GM18870 (cell line): ENCODE results near the gene GCN1.
"Not testable (repeated sequence)": the region's sequence is repeated elsewhere in the genome, so short reads cannot be mapped to it uniquely, and the experiment has no call there.

ENCODE experiments used
- ATAC-seq: cut with Tn5 transposase; IDR thresholded peaks from one replicate; pipeline ENCODE4 v1.9.1; 2021; ENCODE audit warnings: moderate library complexity; ENCODE audit not compliant: unreplicated experiment

GCN1 gene

DNA sequence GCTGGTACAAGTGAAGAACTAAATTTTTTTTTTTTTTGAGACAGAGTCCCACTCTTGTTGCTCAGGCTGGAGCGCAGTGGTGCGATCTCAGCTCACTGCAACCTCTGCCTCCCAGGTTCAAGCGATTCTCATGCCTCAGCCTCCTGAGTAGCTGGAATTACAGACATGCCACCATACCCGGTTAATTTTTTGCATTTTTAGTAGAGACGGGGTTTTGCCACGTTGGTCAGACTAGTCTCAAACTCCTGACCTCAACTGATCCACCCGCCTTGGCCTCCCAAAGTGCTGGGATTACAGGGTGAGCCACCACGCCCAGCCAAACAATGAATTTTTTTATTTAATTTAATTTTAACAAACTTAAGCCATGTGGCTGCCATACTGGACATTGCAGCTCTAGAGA, 1.2 kb downstream of the GCN1 start:
- not testable (repeated sequence) for ATAC-seq

DNA sequence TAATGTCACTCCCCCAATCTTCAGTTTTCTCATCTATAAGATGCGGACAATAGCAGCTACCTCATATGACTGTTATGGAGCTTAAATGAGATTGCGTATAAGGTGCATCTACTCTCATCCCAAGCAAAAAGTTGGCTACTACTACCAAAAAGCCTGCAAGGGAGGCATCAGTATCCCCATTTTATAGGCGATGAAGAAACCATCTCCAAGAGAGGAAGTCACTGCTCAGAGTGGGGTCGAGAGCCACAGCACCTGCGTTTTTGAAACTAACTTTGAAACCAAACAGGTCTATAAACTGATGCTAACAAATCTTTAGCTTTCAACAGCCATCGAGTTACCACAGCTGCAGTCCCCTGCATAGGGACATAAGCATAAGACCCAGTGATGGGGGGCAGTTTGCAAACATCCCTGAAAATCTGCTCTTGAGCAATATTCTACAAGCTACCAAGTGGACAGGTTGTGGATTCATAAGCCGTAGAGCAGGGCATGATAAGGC, 3.5 kb downstream of the GCN1 start:
- no peak for ATAC-seq

DNA sequence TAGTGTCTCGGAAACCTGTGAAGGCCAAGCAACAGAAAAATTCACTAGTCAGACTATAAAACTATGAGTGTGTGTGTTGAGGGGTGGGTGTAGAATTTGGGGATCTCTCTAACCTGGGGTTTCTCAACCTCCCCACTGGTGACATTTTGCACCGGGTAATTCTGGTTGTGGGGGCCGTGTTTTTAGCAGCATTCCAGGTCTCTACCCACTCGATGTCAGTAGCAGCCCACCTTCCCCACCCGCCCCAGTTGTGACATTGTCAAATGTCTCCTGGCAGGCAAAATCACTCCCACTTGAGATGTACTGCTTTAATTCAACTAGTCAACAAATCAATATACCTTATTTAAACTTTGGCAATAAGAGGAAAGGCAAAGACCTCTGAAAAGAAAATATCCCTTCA, 4.1 kb downstream of the GCN1 start:
- no peak for ATAC-seq

DNA sequence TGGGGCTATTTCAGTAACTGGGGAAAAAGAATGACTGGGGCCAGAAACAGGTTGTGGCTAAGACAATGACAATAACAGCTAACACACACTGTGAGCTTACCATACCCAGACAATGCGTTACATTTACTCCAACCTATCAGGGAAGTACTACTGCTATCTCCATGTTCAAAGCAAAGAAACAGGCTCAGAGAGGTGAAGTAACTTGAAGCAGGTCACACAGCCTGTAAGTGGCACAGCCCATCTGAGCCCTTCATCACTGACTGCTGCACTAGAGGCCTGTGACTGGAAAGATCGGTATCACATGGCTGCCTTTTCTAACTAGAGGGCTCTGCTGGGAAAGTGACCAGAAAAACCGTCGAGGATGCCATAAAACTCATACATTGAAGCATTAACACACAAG, 7.9 kb downstream of the GCN1 start:
- no peak for ATAC-seq

DNA sequence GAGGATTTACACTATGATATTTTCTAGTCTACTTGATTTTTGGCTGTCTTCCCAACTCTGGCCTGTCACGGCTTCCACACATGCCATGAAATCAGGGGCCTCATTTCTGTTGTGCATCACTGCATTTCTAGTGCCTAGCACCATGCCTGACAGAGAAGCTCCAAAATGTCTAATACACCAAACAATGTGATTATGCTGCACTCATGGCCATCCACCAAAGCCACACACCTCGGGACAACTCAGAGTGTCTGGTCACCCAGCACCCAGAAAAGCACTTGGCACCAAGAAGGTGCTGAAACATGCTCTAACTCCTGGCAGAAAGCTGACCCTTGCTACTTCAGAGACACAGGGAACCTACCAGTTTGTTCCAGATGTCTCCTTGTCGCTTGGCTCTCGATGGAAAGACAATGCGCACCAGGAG, 11.3 kb downstream of the GCN1 start:
- no peak for ATAC-seq

DNA sequence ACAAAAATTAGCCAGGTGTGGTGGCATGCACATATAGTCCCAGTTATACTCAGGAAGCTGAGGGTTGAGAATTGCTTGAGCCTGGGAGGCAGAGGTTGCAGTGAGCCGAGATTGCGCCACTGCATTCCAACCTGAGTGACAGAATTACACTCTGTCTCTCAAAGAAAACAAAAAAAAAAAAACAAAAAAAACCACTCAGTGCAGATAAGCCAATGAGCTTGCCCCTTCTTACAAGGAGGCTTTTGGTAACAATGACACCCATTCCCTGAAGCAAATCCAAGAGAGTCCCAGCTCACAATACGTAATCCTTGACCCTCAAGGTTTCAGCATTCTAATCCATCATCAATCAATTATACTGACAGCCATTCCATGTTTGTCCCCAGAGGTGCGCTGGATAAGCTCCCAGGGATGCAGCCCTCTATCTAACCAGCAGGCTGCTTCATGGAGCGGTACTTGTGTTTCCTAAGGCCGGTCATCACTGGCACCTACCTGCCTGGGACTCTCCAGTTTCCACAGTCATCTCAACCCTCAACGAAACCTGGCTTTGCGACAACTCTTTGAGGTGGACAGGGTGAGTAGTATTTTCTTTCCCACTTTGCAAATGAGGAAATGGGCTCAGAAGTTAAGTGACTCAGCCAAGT, 12.4 kb downstream of the GCN1 start:
- ATAC-seq, result no peak

DNA sequence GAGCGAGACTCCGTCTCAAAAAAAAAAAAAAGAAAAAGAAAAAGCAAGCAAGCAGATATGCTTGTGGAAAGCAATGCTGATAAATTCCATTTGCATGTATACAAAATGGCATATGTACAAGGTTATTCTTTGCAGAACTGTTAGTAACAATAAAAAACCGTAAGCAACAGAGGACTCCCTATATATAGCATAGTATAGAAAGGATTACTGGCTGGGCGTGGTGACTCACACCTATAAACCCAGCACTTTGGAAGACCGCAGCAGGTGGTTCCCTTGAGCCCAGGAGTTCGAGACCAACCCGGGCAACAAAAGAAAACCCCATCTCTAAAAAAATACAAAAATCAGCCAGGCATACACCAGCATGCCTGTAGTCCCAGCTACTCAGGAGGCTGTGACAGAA, 13.5 kb downstream of the GCN1 start:
- no peak for ATAC-seq

DNA sequence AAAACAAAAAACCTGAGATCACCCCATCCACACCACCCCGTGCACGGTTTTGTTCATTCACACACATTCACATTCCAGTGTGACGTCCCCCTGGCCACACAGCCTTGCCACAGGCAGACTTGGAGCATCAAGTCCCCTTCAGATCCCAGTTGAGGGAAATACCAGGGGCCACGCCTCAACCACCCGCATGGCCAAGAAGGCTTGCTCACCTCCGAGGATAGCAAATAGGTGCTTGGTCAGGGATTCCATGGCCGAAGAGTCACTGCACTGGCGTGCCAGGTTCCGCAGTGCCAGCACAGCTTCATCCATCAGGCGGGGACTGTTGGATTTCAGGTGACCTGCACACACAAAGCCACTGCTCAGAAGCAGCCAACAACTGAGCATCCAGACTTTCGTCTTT, 19.0 kb downstream of the GCN1 start:
- ATAC-seq, result no peak

DNA sequence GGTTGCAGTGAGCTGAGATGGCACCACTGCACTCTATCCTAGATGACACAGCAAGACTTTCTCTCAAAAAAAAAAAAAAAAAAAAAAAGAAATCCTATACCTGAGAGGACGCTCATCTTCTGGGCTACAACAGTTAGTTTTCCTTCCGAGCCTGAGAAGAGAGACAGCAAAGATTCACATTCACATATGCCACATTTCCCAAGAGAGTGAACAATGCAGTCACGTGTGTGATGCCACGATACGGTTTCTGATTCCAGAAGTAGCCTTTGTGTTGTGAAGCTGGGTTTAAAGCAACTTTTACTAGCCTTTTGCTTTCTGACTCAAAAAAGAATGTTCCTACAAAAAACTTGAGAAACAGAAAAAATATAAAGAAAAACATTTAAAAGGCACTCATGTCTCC, 19.5 kb downstream of the GCN1 start:
- no peak for ATAC-seq

DNA sequence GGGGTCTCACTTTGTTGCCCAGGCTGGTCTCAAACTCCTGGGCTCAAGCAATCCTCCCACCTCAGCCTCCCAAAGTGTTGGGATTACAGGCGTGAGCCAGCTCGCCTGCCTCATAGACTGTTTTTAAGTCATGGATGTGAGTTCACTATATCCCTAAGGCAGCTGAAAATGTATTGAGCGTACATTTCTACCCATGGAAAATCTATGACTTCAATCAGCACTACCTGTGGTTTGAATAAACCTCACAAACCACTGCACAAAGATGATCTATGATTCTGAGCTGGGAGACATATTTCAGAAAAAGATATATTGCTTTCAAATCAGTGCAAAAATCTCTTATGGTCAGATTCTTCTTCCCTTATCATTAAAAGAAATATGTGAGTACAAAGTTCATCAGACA, 22.5 kb downstream of the GCN1 start:
- ATAC-seq, result no peak

DNA sequence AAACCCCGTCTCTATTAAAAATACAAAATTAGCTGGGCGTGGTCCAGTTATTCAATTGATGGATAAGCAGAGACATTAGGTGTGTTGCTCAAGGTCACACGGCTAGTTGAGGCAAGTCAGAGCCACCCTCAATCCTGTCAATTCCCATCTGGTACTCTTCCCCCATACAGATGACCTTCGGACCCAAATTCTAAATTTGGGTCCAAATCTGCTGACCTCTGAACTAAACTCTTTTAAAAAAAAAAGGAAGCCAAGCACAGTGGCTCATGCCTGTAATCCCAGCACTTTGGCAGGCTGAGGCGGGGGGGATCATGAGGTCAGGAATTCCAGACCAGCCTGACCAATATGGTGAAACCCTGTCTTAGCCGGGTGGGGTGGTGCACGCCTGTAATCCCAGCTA, 23.9 kb downstream of the GCN1 start:
- ATAC-seq, result no peak

DNA sequence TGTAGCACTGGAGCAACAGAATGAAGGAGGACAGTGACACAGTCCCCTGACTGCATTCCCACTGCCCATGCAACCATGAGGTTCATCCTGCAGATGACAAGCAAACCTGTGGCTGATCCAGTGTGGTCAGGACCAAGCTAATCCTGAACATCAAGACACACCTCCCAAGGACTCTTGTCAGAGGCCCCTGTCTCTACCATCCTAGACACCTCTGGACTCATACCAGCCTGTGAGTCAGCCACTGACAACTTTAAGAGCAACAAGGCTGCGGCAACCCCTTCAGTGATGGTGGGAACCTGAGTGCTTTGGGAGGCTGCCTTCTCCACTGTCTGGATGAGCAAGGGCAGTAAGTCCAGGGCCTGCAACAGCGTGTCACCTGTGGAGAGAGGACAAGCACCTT, 24.6 kb downstream of the GCN1 start:
- no peak for ATAC-seq

DNA sequence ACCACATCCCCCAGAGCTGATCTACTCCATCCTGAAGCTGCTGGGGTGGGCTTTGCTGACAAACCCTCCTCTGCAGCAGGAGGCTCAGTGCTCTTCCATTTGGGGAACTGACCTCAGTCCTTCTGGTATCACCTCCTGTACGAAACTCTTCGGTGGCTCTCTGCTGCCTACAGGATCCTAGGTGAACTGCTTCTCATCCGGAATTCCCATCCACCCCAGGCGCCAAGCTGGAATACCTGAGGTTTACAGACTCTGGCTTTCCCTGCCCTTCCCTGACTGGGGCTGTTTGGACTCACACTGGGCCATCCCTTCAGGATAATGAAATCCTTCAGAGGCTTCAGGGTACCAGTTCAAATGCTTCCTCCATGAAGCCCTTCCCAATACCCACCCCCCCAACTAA, 26.2 kb downstream of the GCN1 start:
- no peak for ATAC-seq

DNA sequence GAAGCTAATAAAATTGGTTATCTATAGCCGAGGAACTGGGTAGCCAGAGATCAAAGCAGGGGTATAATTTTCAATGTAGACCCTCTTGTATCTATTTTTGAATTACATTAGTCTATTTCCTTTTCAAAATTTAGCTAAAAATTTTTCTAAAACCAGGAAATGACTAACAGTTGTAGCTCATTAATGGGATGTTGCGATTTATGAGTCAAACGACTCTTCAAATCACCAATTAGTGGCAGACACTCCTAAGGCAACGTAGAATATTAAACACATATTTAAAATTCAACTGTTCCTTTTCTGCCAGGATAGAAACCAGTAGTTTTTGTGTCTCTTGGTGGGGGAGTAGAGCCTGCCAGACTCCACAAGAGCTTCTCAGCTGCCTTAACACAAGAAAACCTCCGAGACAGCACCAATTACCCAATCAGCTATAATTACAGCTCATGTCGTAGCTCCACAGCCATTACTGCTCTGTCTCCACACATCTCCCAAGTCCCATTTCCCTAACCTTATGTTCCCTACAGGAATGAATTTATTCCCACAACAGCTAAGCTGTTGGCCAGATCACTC, 26.9 kb downstream of the GCN1 start:
- no peak for ATAC-seq

DNA sequence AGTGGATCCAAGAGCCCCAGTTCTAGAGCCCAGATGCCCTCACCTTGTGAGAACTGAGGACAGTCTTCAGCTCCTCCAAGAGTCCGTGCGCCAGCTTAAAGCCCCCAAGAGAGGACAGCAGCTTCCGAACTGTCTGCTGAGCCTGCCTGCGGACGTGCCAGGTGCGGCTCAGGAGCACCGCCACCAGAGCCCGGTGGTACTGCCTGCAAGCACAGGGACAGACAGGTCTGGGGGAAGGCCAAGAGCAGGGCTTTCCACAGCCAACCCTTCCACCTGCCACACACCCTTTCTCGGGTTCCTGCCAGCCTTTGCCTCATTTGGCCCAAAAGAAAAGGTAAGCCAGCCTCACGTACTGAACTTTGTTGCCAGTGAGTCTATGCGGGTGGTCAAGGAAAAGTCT, 30.2 kb downstream of the GCN1 start:
- ATAC-seq, result no peak

DNA sequence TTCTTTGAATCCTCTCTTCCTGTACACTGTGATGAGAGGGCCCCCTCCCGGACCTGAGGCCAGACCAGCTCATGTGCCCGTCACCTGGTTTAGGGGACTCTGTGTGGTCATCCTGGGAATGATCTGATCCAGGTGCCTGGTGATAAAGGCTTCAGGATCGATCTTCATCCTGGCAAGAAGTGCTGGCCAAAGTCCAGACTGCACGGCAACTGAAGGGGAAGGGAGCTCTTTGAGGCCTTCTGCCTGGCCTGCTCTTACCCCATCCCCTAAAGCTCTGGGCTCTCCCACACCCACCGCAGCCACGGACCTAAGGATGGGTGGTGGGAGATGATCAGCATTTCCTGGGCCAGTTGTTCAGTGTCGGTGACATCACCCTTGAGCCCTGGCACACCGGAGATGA, 31.8 kb downstream of the GCN1 start:
- no peak for ATAC-seq

DNA sequence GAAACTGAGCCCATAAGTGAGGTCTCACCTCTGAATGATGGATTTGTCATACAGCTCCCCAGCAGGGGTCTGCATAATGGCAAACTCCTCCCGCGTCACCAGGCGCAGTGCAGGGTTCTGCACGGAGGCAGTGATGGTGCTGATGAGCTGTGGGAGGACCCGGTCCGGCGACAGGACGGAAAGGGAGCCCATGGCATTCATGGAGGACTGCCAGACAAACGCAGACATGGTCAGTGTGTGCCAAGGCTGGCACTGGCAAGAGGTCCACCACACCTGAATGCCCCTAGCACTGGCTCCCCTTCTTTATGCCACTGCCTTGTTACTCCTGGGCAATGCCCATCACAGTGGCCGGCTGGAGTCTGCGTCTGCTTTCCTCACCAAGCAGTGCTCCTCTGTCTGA, 32.7 kb downstream of the GCN1 start:
- ATAC-seq, result no peak

DNA sequence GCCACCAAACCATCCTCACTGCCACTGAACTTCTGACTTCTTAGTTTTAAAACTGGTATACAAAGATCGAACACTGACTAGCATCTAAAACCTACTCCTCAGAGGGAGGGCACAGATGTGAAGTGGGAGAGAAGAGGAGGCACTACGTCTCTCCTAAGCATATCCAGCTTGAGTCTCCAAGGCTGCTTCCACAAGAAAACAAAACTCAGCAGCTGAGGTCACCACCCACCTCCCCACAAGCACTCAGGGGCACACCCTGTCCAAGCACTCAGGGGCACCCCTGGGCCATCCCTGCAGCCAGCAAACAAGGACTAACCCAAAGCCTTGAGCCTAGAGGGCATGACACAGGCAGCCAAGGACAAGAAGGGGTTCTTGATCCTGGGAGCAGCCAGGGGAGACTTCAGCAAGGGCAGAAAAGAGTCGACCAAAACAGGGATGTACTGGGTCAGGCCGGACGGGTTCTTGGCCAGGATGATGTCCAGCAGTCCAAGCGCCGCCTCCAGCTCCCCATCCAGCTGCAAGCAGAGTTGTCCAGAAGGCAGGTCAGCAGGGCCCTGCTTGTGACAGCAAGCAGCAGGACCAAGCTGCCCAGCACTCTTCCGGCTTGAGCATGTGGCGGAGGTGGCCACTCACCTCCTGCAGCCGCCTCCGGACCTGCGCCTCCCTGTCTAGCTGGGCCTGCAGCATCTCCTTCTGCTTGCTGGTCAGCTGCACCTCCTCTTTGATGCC, 34.8 kb downstream of the GCN1 start:
- ATAC-seq, result no peak

DNA sequence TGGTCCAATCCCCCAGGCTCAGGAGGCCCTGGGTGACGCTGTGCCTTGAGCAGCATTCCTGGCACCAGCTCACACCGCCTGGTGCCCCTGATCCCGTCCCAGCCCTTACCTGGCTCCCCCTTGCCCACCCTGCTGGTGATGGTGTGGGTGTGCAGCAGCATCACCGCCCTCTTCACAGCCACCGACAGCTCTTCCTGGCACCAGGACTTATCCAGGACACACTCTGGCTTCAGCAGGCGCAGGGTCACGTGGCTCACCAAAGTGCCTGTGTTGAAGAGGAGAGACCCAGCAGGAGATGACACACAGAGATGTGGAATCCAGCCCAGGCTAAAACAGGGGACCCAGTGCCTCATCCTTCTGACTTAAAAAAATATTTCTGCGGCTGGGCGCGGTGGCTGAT, 36.2 kb downstream of the GCN1 start:
- no peak for ATAC-seq

DNA sequence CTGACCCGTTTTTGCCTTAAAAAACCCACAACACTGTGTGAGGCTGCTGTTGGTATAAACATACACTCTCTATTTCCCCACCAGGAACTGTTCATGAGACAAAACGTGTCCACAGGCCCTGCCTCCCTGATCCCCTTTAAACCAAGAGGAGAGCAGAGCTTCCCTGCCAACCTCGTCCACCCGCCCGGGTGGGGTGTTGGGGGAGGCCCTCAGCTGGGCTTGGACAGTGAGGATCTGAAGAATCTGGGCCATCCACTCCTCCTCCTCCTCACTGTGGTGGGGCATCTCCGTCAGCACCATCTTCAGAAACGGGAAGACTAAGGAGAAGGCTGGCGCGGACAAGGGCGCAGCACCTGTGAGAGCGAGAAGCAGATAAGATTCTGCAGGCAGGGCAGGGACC, 36.8 kb downstream of the GCN1 start:
- no peak for ATAC-seq

DNA sequence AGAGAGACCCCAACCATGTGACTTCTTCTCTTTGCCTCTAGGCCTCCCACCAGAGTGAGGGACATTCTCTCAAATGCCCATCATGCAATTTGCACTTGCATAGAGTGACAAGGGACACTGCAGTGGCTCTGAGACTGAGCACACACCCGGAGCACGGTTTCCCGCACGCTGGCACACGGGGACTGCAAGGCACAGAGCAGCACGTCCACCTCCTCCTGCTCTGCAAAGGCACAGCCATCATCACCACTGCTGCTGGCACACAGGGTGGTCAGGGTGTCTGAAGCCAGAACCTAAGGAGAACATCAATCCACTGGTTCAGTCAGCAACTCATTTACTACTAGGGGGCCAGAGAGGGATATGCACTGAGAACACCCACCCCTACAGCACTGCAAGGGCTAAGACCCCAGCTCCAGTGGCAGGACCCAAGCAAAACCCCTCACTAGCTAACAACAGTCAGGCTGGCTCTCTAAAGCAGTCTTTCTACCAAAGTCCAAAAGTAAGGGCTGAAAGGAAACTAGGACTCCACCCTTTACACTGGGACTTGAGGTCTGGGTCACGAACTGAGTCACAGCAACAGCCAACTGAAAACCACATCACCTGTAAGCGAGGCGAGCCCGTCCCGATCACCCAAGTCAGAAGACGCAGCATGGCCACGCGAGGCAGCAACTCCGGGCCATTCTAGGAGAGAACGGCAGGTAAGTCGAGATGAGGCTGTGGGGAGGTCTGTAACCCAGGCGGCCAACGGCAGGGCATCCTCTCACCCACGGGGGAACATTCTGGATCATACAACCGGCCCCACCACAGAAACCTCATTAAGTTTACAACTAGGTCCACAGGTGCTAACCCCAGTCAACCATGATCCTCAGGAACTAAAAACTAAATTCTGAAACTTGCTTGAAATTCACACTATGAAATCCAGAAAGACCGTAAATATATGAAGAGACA, 37.9 kb downstream of the GCN1 start:
- ATAC-seq, result no peak
